Inferior parietal cortex (tissue), 1 donor: ENCODE results near the gene AKR1C4.
"Not testable (repeated sequence)": the region's sequence is repeated elsewhere in the genome, so short reads cannot be mapped to it uniquely, and the experiment has no call there.

Experiments used
- DNase-seq: peaks from one replicate; pipeline ENCODE4 v3.0.0-alpha.2; 2016; ENCODE audit errors: extremely low spot score

The AKR1C4 gene

GRCh38 chr10:5196702-5197113 is at the start of gene AKR1C4:
AKR1C4 (plus strand) TSS chr10:5196837; CDS start chr10:5196868, 31 bp downstream.
- no peak for DNase-seq

- DNase-seq: no peak
These were observed 49.8 kb upstream of the AKR1C4 start for GRCh38 chr10:5146920-5147254.

- no peak for DNase-seq
These were observed 49.2 kb upstream of the AKR1C4 start for GRCh38 chr10:5147255-5147980.

- no peak for DNase-seq
These were observed 48.5 kb upstream of the AKR1C4 start for GRCh38 chr10:5147981-5148677.

- no peak for DNase-seq
These were observed 48.0 kb upstream of the AKR1C4 start for GRCh38 chr10:5148678-5149032.

- no peak for DNase-seq
These were observed 45.6 kb upstream of the AKR1C4 start for GRCh38 chr10:5151076-5151475.

- DNase-seq: no peak
These were observed 40.7 kb upstream of the AKR1C4 start for GRCh38 chr10:5155951-5156350.

- no peak for DNase-seq
These were observed 39.1 kb upstream of the AKR1C4 start for GRCh38 chr10:5157501-5157900.

- DNase-seq: no peak
These were observed 37.5 kb upstream of the AKR1C4 start for GRCh38 chr10:5159126-5159525.

- DNase-seq: no peak
These were observed 33.1 kb upstream of the AKR1C4 start for GRCh38 chr10:5163487-5163886.

GRCh38 chr10:5165738-5166137 is 30.9 kb upstream of the AKR1C4 start:
- DNase-seq: no peak

GRCh38 chr10:5168897-5169420 is 27.7 kb upstream of the AKR1C4 start:
- no peak for DNase-seq

GRCh38 chr10:5175581-5175980 is 21.1 kb upstream of the AKR1C4 start:
- not testable (repeated sequence) for DNase-seq

GRCh38 chr10:5180503-5180902 is 16.1 kb upstream of the AKR1C4 start:
- DNase-seq: not testable (repeated sequence)

- DNase-seq: no peak
These were observed 12.7 kb upstream of the AKR1C4 start for GRCh38 chr10:5183923-5184322.

GRCh38 chr10:5184987-5185775 is 11.5 kb upstream of the AKR1C4 start, which contains the start of gene AKR1C8:
AKR1C8 (minus strand) TSS chr10:5185150; CDS start chr10:5185104, 46 bp downstream.
- no peak for DNase-seq

- DNase-seq: no peak
These were observed 8.8 kb upstream of the AKR1C4 start for GRCh38 chr10:5187867-5188266.

- no peak for DNase-seq
These were observed 8.3 kb upstream of the AKR1C4 start for GRCh38 chr10:5188358-5188757.

- DNase-seq: no peak
These were observed 2.2 kb upstream of the AKR1C4 start for GRCh38 chr10:5194431-5194830.

- DNase-seq: no peak
These were observed 786 bp upstream of the AKR1C4 start for GRCh38 chr10:5195727-5196374.

GRCh38 chr10:5198386-5198785 is 1.7 kb downstream of the AKR1C4 start:
- no peak for DNase-seq

GRCh38 chr10:5199398-5199797 is 2.8 kb downstream of the AKR1C4 start:
- DNase-seq: no peak
